ENCODE data around the gene ARID2. TPM values are rescaled to one million over a fixed set of nuclear protein-coding genes. Genes with fewer than 3 reads are reported as not detected.

Gene ARID2
- polyA plus RNA-seq, 1 donor from 2014 or later, result 20.6 TPM

GRCh38 chr12:45725631-45726602 is 3.6 kb upstream of the ARID2 start:
- H3K27ac ChIP-seq (ENCODE audit: low read length), result peak overlapping the region; percentile 97
- no peaks in the 10 kb centered on the region for H3K27me3 ChIP-seq (ENCODE audit: insufficient read depth, low read depth, low read length)
- H3K36me3 ChIP-seq (ENCODE audit: insufficient read depth, low read length), result no peaks in the 10 kb centered on the region
- peak overlapping the region; percentile 92 for H3K4me3 ChIP-seq (ENCODE audit: low read length)
- H3K9me2 ChIP-seq (ENCODE audit: insufficient read depth, low read length), result no peaks in the 10 kb centered on the region
- H3K4me2 ChIP-seq (ENCODE audit: low read length), result peak overlapping the region; percentile 69
- TF ChIP-seq EP300 (conservative IDR thresholded peaks at IDR 0.05; ENCODE audit: poor library complexity, severe bottlenecking), result peak; percentile 65
- no peak for TF ChIP-seq EZH2 (IDR thresholded peaks at IDR 0.05; ENCODE audit: borderline replicate concordance, insufficient read depth, low read length, poor library complexity, severe bottlenecking)
- TF ChIP-seq TAF1 (IDR thresholded peaks at IDR 0.05; ENCODE audit: low read depth), result peak; percentile 24
- TF ChIP-seq RAD21 (conservative IDR thresholded peaks at IDR 0.05), result peak; percentile 56
- peak; percentile 70 for TF ChIP-seq MXI1 (conservative IDR thresholded peaks at IDR 0.05; ENCODE audit: poor library complexity, severe bottlenecking)
- TF ChIP-seq REST (IDR thresholded peaks at IDR 0.05; ENCODE audit: borderline replicate concordance), result no peak
- peak; percentile 36 for TF ChIP-seq POLR2AphosphoS5 (IDR thresholded peaks at IDR 0.05)
- TF ChIP-seq SMC3 (conservative IDR thresholded peaks at IDR 0.05; ENCODE audit: poor library complexity), result peak; percentile 63
- TF ChIP-seq CTCF (IDR thresholded peaks at IDR 0.05; ENCODE audit: poor library complexity, severe bottlenecking), result peak; percentile 93
- H3F3A ChIP-seq (ENCODE audit: insufficient read depth, low read length, poor library complexity, severe bottlenecking), result peaks cover 9% of the 10 kb centered on the region
- H3K9me3 ChIP-seq (ENCODE audit: low read length), result no peaks in the 10 kb centered on the region
- peak overlapping the region; percentile 88 for H2AFZ ChIP-seq (ENCODE audit: low read depth, low read length)
- H3K9ac ChIP-seq (ENCODE audit: low read length), result peak overlapping the region; percentile 95
- H3K79me2 ChIP-seq (replicated peaks; ENCODE audit: insufficient read depth, low read length), result peaks cover 61% of the 10 kb centered on the region
- no peaks in the 10 kb centered on the region for H4K20me1 ChIP-seq (ENCODE audit: insufficient read depth)

GRCh38 chr12:45726603-45727300 is 2.8 kb upstream of the ARID2 start:
- Histone ChIP-seq H2AFZ (ENCODE audit: low read depth, low read length) (peak overlapping the region; percentile 88), H3K4me2 (ENCODE audit: low read length) (no peak overlapping the region), H3K9ac (ENCODE audit: low read length) (peak overlapping the region; percentile 95), H4K20me1 (ENCODE audit: insufficient read depth) (no peaks in the 10 kb centered on the region), H3K79me2 (replicated peaks; ENCODE audit: insufficient read depth, low read length) (peaks cover 62% of the 10 kb centered on the region), H3K27me3 (ENCODE audit: insufficient read depth, low read depth, low read length) (no peaks in the 10 kb centered on the region), H3K27ac (ENCODE audit: low read length) (peak overlapping the region; percentile 97), H3K36me3 (ENCODE audit: insufficient read depth, low read length) (no peaks in the 10 kb centered on the region), H3K4me3 (ENCODE audit: low read length) (peak overlapping the region; percentile 92), H3F3A (ENCODE audit: insufficient read depth, low read length, poor library complexity, severe bottlenecking) (peaks cover 9% of the 10 kb centered on the region), H3K9me3 (ENCODE audit: low read length) (no peaks in the 10 kb centered on the region), H3K9me2 (ENCODE audit: insufficient read depth, low read length) (no peaks in the 10 kb centered on the region)
- no peak for TF ChIP-seq RAD21 (conservative IDR thresholded peaks at IDR 0.05)
- TF ChIP-seq MXI1 (conservative IDR thresholded peaks at IDR 0.05; ENCODE audit: poor library complexity, severe bottlenecking), result no peak
- TF ChIP-seq TAF1 (IDR thresholded peaks at IDR 0.05; ENCODE audit: low read depth), result no peak
- TF ChIP-seq CTCF (IDR thresholded peaks at IDR 0.05; ENCODE audit: poor library complexity, severe bottlenecking), result no peak
- no peak for TF ChIP-seq EP300 (conservative IDR thresholded peaks at IDR 0.05; ENCODE audit: poor library complexity, severe bottlenecking)
- TF ChIP-seq SMC3 (conservative IDR thresholded peaks at IDR 0.05; ENCODE audit: poor library complexity), result no peak
- no peak for TF ChIP-seq EZH2 (IDR thresholded peaks at IDR 0.05; ENCODE audit: borderline replicate concordance, insufficient read depth, low read length, poor library complexity, severe bottlenecking)

Measured in neural cell (in vitro differentiated cells).